22Rv1 (cell line): ENCODE measurements around the gene TAF15.
A peak's percentile ranks its signal among the peaks of the same experiment; 100 is the strongest.

ENCODE experiments used
- H3K27ac ChIP-seq: fragments of 450-650 bp; 2 replicates; pipeline ENCODE4 v1.5.1; 2017
- ZFX ChIP-seq: fragments of 450-650 bp; IDR thresholded peaks from 2 replicates; pipeline ENCODE4 v1.6.1; 2017; ENCODE audit warnings: antibody characterized with exemption, borderline replicate concordance
- TF ChIP-seq, protein P1 (sequence below): fragments of 450-650 bp; IDR thresholded peaks from 2 replicates; pipeline ENCODE4 v1.5.1; 2017; ENCODE audit warnings: mild to moderate bottlenecking

The TAF15 gene

GRCh38 chr17:35786941-35787432, 22.3 kb upstream of the TAF15 start:
- H3K27ac ChIP-seq, result peak overlapping the region; percentile 43
- TF ChIP-seq, protein P1, sequence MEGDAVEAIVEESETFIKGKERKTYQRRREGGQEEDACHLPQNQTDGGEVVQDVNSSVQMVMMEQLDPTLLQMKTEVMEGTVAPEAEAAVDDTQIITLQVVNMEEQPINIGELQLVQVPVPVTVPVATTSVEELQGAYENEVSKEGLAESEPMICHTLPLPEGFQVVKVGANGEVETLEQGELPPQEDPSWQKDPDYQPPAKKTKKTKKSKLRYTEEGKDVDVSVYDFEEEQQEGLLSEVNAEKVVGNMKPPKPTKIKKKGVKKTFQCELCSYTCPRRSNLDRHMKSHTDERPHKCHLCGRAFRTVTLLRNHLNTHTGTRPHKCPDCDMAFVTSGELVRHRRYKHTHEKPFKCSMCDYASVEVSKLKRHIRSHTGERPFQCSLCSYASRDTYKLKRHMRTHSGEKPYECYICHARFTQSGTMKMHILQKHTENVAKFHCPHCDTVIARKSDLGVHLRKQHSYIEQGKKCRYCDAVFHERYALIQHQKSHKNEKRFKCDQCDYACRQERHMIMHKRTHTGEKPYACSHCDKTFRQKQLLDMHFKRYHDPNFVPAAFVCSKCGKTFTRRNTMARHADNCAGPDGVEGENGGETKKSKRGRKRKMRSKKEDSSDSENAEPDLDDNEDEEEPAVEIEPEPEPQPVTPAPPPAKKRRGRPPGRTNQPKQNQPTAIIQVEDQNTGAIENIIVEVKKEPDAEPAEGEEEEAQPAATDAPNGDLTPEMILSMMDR, result no peak
- TF ChIP-seq ZFX, result no peak

DNA sequence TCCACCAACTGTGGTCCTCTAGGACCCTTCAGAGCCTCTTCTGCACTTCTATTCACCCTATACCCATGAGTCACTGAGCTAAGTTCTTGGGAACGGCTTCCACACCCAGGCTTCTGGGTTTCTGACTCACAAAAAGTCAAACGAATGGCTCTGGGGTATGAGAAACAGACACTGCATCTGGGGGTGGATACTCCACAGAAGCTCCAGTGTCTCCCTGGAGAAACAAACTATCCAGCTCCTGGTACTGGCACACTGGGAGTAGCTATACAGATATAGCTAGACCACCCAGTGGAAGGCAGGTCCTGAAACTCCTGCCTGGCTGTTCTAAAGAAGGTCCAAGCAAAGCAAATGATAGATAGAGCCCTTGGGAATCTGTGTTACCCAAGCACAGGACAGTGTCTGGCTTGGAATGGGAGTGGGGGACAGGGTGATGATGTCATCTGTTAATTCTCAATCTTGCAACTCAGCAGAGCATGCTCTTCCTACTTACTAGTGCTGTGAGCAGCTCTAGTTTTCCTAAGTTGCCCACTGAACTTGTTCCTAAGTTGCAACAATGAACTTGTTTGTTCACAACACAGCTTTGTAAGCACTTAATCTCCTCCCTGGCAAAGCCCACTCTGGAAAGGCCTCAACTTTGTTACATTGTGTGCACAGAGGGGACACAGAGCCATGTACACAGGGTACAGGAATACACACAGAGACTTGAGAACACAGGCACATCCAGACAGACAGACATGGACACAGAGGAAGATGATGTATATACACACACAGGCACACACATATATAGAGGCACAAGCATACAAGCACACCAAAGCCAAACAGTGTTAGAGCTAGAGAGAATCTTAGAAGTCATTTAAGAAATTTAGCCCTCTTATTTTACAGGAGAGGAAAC, 20.6 kb upstream of the TAF15 start:
- no peak for TF ChIP-seq ZFX
- TF ChIP-seq, protein P1, result no peak
- H3K27ac ChIP-seq, result no peak overlapping the region

- H3K27ac ChIP-seq, result no peak overlapping the region
- TF ChIP-seq, protein P1, result no peak
- no peak for TF ChIP-seq ZFX
These were observed 18.4 kb upstream of the TAF15 start for GRCh38 chr17:35790841-35791240.

GRCh38 chr17:35791681-35792350, 17.5 kb upstream of the TAF15 start:
- TF ChIP-seq ZFX, result no peak
- TF ChIP-seq, protein P1, result no peak
- H3K27ac ChIP-seq, result no peak overlapping the region

DNA sequence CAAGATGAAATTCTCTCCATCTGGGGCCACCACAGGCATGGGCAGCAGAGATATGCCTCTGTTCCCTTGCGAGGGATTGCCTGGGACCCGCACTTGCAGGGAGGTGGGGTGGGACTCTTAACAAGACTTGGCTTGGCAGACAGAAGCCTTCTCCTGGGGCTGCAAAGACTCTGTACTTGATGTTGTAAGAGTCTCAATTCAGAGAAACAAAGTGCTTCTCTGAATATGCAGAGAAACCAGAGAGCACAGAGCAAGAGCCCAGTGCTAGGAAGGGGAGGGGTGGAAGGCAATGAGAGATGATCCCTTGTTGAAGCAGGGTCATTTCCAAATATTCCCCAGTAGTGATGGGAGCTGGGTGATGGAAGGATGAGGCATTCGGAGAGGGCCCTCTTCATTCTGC, 16.0 kb upstream of the TAF15 start:
- TF ChIP-seq, protein P1, result no peak
- TF ChIP-seq ZFX, result no peak

GRCh38 chr17:35795007-35795870, 14.0 kb upstream of the TAF15 start, which contains the start of gene MMP28:
TSS of gene MMP28 (minus strand) at chr17:35795641. CDS start at chr17:35795377, 264 bp downstream.
- H3K27ac ChIP-seq, result no peak within 1 kb of the TSS
- TF ChIP-seq ZFX, result no peak
- TF ChIP-seq, protein P1, result no peak

More for the DNA sequence above, 16.0 kb upstream of the TAF15 start:
- H3K27ac ChIP-seq, result no peak overlapping the region
